ENCODE data around the gene ROR1.

The ROR1 gene

DNA sequence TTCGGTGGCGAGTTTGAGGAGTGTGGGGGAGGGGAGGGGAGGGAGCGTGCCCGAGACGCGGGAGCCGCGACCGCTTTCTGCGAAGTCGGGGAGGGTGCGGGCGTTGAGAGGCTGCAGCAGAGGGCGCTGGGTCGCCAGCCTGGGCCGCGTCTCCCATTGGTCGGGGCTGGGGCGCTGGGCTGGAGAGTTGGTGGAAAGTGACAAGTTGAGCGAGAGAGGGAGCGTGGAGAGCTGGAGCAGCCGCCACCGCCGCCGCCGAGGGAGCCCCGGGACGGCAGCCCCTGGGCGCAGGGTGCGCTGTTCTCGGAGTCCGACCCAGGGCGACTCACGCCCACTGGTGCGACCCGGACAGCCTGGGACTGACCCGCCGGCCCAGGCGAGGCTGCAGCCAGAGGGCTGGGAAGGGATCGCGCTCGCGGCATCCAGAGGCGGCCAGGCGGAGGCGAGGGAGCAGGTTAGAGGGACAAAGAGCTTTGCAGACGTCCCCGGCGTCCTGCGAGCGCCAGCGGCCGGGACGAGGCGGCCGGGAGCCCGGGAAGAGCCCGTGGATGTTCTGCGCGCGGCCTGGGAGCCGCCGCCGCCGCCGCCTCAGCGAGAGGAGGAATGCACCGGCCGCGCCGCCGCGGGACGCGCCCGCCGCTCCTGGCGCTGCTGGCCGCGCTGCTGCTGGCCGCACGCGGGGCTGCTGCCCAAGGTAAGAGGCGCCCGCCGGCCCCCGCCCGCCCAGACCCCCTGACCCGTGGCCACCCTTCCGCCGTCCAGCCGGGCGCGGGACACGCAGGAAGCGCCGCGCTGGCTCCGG lies at the start of gene ROR1:
Gene ROR1 (plus strand): TSS at position 203 of the 802 bp plus-strand sequence.
- H3K27me3 Mint-ChIP-seq, result peaks cover 11% of the 10 kb centered on the region
- no peak within 1 kb of the TSS for H3K27ac Mint-ChIP-seq
- no peaks in the 10 kb centered on the region for H3K9me3 Mint-ChIP-seq

DNA sequence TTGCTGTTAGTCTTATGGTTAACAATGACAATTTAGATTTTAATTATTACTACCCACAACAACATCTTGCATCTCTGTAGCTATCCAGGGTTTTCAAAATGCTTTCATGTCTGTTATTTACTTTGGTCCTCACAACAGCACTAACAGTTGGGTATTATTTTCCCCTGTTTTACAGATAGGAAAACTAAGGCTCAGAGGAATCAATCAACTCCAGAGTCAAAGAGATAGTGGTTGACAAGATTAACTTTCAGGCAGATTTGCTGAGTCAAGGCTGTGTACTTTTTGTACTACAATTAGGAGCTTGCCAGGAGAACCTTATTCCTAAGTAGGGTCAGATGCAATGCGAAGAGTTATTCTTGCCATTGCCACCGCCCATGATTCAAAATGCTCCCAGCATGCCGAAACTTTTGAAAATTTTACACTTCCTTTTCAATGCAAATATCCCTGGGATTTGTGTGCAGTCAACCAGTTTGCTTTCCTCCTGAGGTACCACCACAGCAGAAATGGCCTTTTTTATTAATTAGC lies 49.4 kb upstream of the ROR1 start:
- no peak overlapping the region for H3K27ac Mint-ChIP-seq
- ATAC-seq (ENCODE audit: low read depth), result no peak
- no peaks in the 10 kb centered on the region for H3K4me1 Mint-ChIP-seq

More for the DNA sequence above, at the start of gene ROR1:
- ATAC-seq (ENCODE audit: low read depth) (peak; percentile 89), DNase-seq (ENCODE audit: low spot score in 2 of 2) (peak; percentile 34 to 49)
- Mint-ChIP-seq H3K4me3 (peak within 1 kb of the TSS; percentile 94), H3K36me3 (no peaks in the 10 kb centered on the region), H3K4me1 (peaks cover 10% of the 10 kb centered on the region)

DNA sequence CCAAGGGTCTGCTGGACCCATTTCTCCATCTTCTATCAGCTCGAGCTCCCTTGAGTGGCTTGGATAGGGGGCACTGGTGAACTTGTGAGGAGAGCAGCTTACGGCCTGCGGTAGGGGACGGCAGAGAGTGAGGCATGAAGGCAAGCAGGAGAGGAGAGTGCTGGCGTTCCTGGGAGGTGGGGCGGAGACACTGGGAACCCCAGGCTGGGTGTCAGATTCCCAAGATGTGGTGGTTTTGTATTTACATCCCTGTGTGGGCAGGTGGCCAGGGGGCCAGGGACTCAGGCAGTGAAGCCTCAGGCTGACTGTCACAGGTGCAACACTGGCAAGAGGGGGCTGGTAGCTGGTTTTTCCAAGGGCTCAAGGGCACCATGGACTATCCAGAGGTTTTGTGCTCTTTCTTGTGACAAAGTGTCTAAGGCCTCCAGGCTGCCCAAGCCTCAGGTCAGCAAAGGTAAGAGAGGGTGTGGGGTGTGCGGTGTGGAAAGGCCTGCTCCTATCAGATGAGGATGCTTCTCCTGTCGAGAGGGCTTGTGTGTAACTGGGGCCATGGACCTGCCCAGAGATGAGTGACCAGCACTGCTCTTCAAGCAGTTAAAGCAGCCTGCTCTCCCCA lies 45.1 kb upstream of the ROR1 start:
- H3K27ac Mint-ChIP-seq, result no peak overlapping the region
- DNase-seq (ENCODE audit: low spot score in 2 of 2) (no peak), ATAC-seq (ENCODE audit: low read depth) (no peak)

More for the DNA sequence above, 49.4 kb upstream of the ROR1 start:
- Mint-ChIP-seq H3K4me3 (no peak overlapping the region), H3K36me3 (no peaks in the 10 kb centered on the region), H3K27me3 (peaks cover 12% of the 10 kb centered on the region), H3K9me3 (peaks cover 2% of the 10 kb centered on the region)
- no peak for DNase-seq (ENCODE audit: low spot score in 2 of 2)

DNA sequence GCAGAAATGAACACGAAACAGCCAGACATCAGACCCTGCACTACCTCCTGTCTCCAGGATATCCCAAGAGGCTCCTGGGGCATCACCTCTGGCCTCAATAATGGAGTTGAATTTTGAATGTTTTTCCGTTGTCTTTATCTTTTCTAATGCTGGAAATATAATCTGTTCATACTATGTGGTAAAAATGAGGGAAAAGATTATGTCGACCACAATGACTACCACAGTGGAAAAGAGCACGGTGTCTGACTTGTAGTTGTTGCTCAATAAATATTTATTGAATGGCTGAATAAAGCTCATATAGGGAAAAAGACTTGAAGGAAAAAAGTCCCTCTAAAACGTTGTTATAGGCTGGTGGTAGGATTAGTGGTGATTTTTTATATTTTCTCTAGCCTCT lies 44.6 kb upstream of the ROR1 start:
- Mint-ChIP-seq H3K27me3 (peaks cover 9% of the 10 kb centered on the region), H3K4me1 (no peaks in the 10 kb centered on the region), H3K9me3 (peaks cover 2% of the 10 kb centered on the region), H3K27ac (no peak overlapping the region), H3K4me3 (no peak overlapping the region), H3K36me3 (no peaks in the 10 kb centered on the region)
- DNase-seq (ENCODE audit: low spot score in 2 of 2), result no peak
- no peak for ATAC-seq (ENCODE audit: low read depth)

More for the DNA sequence above, 45.1 kb upstream of the ROR1 start:
- Mint-ChIP-seq H3K4me3 (no peak overlapping the region), H3K36me3 (no peaks in the 10 kb centered on the region), H3K4me1 (no peaks in the 10 kb centered on the region), H3K9me3 (peaks cover 2% of the 10 kb centered on the region), H3K27me3 (peaks cover 11% of the 10 kb centered on the region)

DNA sequence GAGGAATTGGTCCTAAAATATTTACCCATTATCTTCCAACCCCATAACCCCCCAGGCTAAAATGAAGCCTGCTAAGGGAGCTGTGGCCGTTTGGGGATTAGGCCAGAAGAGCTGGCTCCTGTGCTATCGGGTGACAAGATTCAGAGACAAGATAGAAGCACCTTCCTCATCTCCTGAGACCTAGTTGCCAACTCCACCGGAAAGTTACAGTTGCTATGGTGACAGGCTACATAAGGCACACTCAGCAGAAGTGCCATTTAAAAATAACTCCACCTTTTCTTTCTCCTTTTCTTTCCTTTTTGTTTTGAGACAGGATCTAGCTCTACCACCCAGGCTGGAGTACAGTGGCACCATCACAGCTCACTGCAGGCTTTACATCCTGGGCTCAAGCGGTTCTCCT lies 43.6 kb upstream of the ROR1 start:
- Mint-ChIP-seq H3K27me3 (peaks cover 10% of the 10 kb centered on the region), H3K27ac (no peak overlapping the region), H3K36me3 (no peaks in the 10 kb centered on the region), H3K4me1 (no peaks in the 10 kb centered on the region), H3K9me3 (peaks cover 2% of the 10 kb centered on the region), H3K4me3 (no peak overlapping the region)
- DNase-seq (ENCODE audit: low spot score in 2 of 2) (no peak), ATAC-seq (ENCODE audit: low read depth) (no peak)

DNA sequence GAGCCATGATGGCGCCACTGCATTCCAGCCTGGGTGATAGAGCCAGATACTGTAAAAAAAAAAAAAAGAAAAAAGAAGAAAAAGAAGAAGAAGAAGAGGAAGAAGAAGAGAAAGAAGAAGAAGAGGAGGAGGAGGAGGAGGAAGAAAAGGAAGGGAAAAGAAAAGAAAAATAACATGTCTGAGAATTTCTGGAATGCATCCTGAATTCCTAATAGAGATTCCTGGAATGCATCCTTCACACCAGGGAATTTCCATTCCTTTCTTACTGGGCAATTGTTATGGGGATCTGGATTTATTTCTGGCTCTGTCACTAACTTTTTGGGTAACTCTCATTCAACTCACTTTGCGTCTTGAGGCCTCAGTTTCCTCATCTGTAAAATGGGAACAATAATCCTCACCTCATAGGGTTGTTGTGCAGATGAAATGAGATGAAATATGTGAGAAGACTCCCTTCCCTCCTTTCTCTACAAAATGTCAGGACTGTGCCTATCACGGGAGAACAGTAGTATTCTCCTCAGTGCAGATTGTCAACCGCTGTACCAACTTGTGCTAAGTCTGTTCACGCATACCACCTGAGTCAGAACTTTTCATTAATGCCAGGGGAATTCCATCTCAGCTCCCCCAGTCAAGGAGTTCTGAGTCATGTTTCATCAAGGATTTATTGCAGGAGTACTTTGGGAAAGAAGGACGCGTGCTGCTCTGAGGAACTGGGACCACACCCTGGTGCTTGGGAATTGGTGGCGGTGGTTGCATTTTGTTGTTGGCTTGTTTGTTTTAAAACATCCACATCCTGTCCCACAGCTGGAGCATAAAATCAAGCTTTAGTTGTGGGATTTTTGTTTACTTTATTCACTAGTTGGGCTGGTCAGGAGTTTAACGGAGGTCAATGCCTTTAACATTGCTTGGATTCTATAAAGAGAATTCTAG lies 42.4 kb upstream of the ROR1 start:
- no peak overlapping the region for H3K27ac Mint-ChIP-seq
- no peak overlapping the region for H3K4me3 Mint-ChIP-seq
- no peak for ATAC-seq (ENCODE audit: low read depth)
- no peaks in the 10 kb centered on the region for H3K4me1 Mint-ChIP-seq
- peaks cover 12% of the 10 kb centered on the region for H3K27me3 Mint-ChIP-seq
- no peak for DNase-seq (ENCODE audit: low spot score in 2 of 2)
- peaks cover 4% of the 10 kb centered on the region for H3K9me3 Mint-ChIP-seq
- H3K36me3 Mint-ChIP-seq, result no peaks in the 10 kb centered on the region

DNA sequence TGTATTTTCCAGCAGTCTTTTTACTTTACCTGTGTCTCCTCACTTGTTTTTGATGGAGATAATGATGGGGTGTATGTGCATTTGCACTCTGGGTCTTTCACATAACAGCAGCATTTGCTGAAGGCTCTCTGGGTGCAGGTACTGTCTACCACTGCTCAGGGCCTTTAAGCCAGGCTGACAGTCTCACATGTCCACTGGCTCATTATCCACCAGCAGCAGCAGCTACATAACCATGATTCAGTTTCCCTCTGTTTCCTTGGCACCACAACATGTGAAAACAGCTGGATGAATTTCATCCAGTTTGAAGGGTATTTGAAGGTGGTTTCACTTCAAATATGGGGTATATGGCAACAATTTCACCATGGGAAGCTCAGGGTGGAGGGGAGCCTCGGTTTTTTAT lies 41.2 kb upstream of the ROR1 start:
- H3K36me3 Mint-ChIP-seq, result no peaks in the 10 kb centered on the region
- no peak for DNase-seq (ENCODE audit: low spot score in 2 of 2)
- peaks cover 4% of the 10 kb centered on the region for H3K9me3 Mint-ChIP-seq
- ATAC-seq (ENCODE audit: low read depth), result no peak
- H3K27ac Mint-ChIP-seq, result no peak overlapping the region
- peaks cover 10% of the 10 kb centered on the region for H3K27me3 Mint-ChIP-seq
- no peaks in the 10 kb centered on the region for H3K4me1 Mint-ChIP-seq
- no peak overlapping the region for H3K4me3 Mint-ChIP-seq

DNA sequence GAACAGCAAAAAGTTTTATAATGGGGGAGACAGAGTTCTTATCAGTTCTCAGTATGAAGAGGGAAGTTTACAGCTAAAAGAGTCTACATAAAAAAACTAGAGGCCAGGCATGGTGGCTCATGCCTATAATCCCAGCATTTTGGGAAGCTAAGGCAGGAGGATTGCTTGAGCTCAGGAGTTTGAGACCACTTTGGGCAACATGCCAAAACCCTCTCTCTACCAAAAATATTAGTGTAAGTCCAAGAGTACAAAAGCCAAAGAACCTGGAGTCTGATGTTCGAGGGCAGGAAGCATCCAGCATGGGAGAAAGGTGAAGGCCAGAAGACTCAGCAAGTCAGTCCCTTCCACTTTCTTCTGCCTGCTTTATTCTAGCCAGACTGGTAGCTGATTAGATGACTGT lies 35.0 kb upstream of the ROR1 start:
- ATAC-seq (ENCODE audit: low read depth) (no peak), DNase-seq (ENCODE audit: low spot score in 2 of 2) (no peak)
- no peak overlapping the region for H3K27ac Mint-ChIP-seq
- no peak overlapping the region for H3K4me3 Mint-ChIP-seq
- H3K9me3 Mint-ChIP-seq, result peaks cover 4% of the 10 kb centered on the region
- H3K36me3 Mint-ChIP-seq, result peaks cover 1% of the 10 kb centered on the region
- peaks cover 18% of the 10 kb centered on the region for H3K27me3 Mint-ChIP-seq
- H3K4me1 Mint-ChIP-seq, result peaks cover 3% of the 10 kb centered on the region

DNA sequence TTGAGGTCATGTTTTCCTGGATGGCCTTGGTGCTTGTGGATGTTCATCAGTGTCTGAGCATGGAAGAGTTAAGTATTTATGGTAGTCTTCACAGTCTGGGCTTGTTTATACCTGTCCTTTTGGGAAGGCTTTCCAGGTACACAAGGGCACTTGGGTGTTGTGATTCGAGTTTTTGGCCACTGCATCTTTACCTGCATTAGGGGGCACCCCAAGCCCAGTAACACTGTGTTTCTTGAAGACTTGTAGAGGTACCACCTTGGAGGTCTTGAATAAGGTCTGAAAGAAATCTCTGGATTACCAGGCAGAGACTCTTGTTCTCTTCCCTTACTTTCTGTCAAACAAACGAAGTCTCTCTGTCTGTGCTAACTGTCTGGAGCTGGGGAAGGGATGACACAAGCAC lies 34.4 kb upstream of the ROR1 start:
- peaks cover 4% of the 10 kb centered on the region for H3K9me3 Mint-ChIP-seq
- no peak for ATAC-seq (ENCODE audit: low read depth)
- H3K36me3 Mint-ChIP-seq, result peaks cover 1% of the 10 kb centered on the region
- no peak overlapping the region for H3K4me3 Mint-ChIP-seq
- H3K27me3 Mint-ChIP-seq, result peaks cover 17% of the 10 kb centered on the region
- H3K4me1 Mint-ChIP-seq, result peaks cover 3% of the 10 kb centered on the region
- no peak for DNase-seq (ENCODE audit: low spot score in 2 of 2)
- no peak overlapping the region for H3K27ac Mint-ChIP-seq

DNA sequence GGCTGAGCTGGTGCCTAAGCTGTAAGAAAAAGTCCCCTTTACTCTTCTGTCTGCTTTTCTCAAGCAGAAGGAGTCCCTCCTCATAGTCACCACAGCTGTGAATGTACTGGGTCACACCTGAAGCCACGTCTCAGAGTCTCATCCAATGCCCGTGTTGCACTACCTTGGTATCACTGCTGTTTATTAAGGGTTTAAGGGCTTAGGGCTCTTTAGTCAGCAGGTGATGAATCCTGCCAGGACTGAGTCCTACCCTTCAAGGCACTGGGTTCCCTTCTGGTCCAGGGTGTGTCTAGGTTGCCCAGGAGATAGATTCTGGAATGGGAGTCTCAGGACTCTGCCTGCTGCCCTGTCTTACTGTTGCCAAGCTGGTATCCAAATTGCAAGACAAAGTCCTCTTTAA lies 33.4 kb upstream of the ROR1 start:
- peaks cover 1% of the 10 kb centered on the region for H3K36me3 Mint-ChIP-seq
- H3K4me1 Mint-ChIP-seq, result peaks cover 3% of the 10 kb centered on the region
- peaks cover 15% of the 10 kb centered on the region for H3K27me3 Mint-ChIP-seq
- ATAC-seq (ENCODE audit: low read depth), result no peak
- H3K9me3 Mint-ChIP-seq, result peaks cover 2% of the 10 kb centered on the region
- no peak overlapping the region for H3K4me3 Mint-ChIP-seq
- no peak for DNase-seq (ENCODE audit: low spot score in 2 of 2)
- no peak overlapping the region for H3K27ac Mint-ChIP-seq

DNA sequence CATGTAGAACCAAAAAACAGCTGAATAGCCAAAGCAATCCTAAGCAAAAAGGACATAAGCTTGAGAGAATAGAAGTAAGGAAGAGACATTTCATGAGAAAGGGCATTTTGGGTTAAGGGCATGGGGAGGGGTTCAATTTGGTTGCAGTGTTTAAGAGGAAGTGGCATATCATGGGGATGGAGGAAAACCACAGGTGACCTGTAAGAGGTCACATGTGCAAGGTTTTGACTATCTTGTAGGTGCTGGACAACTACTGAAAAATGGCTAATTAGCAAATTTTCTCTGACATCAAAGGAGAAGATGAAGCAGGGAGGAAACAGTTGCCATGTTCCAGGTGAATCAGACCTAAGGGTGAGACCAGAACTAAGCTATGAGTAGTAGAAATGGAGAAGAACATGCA lies 31.3 kb upstream of the ROR1 start:
- H3K36me3 Mint-ChIP-seq, result peaks cover 1% of the 10 kb centered on the region
- no peak for ATAC-seq (ENCODE audit: low read depth)
- peaks cover 3% of the 10 kb centered on the region for H3K4me1 Mint-ChIP-seq
- H3K27me3 Mint-ChIP-seq, result peaks cover 18% of the 10 kb centered on the region
- no peak for DNase-seq (ENCODE audit: low spot score in 2 of 2)
- H3K27ac Mint-ChIP-seq, result no peak overlapping the region
- no peaks in the 10 kb centered on the region for H3K9me3 Mint-ChIP-seq
- H3K4me3 Mint-ChIP-seq, result no peak overlapping the region

DNA sequence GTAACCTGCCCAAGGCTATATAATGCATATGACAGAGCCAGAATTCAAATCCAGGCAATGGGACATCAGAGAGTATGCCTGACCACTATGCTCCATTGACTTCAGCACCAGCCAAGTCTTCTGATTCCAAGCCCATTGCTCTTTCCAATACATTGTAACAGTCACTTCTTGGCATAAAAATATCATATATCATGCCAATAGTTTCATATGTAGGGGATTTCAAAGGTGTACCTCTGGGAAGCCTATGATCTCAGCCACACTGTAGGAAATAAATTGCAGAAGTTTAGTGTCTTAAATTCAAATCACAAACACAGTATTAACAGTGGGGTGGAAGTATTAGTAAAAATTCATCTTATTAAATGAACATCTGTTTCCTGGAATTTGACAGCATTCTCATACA lies 30.0 kb upstream of the ROR1 start:
- H3K27ac Mint-ChIP-seq, result no peak overlapping the region
- DNase-seq (ENCODE audit: low spot score in 2 of 2) (no peak), ATAC-seq (ENCODE audit: low read depth) (no peak)
- no peak overlapping the region for H3K4me3 Mint-ChIP-seq
- no peaks in the 10 kb centered on the region for H3K9me3 Mint-ChIP-seq
- H3K27me3 Mint-ChIP-seq, result peaks cover 18% of the 10 kb centered on the region
- peaks cover 3% of the 10 kb centered on the region for H3K4me1 Mint-ChIP-seq
- peaks cover 1% of the 10 kb centered on the region for H3K36me3 Mint-ChIP-seq

DNA sequence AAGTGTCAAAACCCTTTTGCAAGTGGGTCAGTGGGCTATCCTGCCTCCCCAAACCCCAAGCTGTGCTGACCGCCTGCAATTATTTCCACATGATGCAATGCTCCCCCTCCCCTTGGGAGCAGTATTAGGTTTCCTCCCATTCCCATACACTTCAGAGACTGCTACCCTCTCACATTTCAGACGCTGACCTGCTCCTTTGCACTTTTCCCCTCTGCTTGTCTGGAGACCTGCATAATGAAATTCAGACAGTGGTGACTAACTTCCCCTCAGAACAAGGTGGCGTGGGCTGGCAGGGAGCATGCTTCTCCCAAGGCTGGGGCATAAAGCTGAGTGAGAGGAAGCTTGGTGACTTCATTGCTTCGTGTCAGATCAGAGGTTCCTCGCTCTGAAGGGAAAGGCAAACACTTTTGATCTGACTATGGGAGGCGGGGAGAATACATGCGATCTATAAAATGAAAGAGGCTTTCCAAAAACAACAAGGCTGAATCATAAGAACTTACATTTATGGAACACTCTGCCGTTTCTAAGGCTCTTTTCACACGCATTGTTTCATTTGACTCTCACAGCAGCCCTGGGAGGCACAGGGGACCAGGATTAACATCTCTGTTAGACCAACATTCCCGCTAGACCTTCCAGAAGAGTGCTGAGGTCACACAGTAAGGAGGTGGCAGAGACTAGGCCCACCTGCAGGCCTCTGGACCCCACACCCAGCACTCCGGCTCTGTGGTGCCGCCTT lies 27.5 kb upstream of the ROR1 start:
- no peak overlapping the region for H3K27ac Mint-ChIP-seq
- peaks cover 15% of the 10 kb centered on the region for H3K27me3 Mint-ChIP-seq

More for the DNA sequence above, 27.5 kb upstream of the ROR1 start:
- no peak for DNase-seq (ENCODE audit: low spot score in 2 of 2)
- ATAC-seq (ENCODE audit: low read depth), result no peak
- Mint-ChIP-seq H3K4me3 (no peak overlapping the region), H3K4me1 (peaks cover 3% of the 10 kb centered on the region), H3K9me3 (no peaks in the 10 kb centered on the region), H3K36me3 (peaks cover 1% of the 10 kb centered on the region)

Measured in memory B cell (primary cell).